ENCODE data around the gene REEP1.

The REEP1 gene

DNA sequence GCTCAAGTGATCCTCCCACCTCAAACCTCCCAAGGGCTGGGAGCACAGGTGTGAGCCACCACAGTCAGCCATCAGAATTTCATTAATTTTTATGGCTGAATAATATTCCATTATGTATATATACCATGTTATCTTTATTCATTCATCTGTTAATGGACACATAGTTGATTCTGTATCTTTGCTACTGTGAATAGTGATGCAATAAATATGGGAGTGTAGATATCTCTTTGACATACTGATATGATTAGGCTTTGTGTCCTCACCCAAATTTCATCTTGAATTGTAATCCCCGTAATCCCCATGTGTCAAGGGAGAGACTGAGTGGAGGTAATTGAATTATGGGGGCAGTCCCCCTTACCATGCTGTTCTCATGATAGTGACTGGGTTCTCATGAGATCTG is 38.2 kb upstream of the REEP1 start:
- POLR2A ChIA-PET = no interaction called here
- Histone ChIP-seq H3K4me3 (ENCODE audit: low read depth, low read length) (no peak overlapping the region), H3K4me1 (ENCODE audit: control insufficient read depth, insufficient read depth, low read length) (no peaks in the 10 kb centered on the region), H3K9me3 (ENCODE audit: control insufficient read depth, insufficient read depth, low read depth, low read length) (no peaks in the 10 kb centered on the region), H3K36me3 (ENCODE audit: control insufficient read depth in 2 of 2, insufficient read depth in 1 of 2, low read length in 2 of 2) (no peaks in the 10 kb centered on the region), H3K27ac (ENCODE audit: extremely low read depth, low read depth, low read length) (no peak overlapping the region)
- TF ChIP-seq ZNF146 (tag by site-specific recombination; IDR thresholded peaks at IDR 0.05) = no peak
- TF ChIP-seq REST (tag by site-specific recombination; IDR thresholded peaks at IDR 0.05) = no peak
- no peak for TF ChIP-seq ZBTB20 (tag by site-specific recombination; IDR thresholded peaks at IDR 0.05)
- TF ChIP-seq KLF10 (tag by site-specific recombination; IDR thresholded peaks at IDR 0.05) = no peak
- TF ChIP-seq, protein P1, sequence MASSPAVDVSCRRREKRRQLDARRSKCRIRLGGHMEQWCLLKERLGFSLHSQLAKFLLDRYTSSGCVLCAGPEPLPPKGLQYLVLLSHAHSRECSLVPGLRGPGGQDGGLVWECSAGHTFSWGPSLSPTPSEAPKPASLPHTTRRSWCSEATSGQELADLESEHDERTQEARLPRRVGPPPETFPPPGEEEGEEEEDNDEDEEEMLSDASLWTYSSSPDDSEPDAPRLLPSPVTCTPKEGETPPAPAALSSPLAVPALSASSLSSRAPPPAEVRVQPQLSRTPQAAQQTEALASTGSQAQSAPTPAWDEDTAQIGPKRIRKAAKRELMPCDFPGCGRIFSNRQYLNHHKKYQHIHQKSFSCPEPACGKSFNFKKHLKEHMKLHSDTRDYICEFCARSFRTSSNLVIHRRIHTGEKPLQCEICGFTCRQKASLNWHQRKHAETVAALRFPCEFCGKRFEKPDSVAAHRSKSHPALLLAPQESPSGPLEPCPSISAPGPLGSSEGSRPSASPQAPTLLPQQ (tag by site-specific recombination; IDR thresholded peaks at IDR 0.05) = no peak
- TF ChIP-seq KLF7 (tag by site-specific recombination; IDR thresholded peaks at IDR 0.05; ENCODE audit: borderline replicate concordance) = no peak
- CTCF ChIA-PET = interaction anchor here (1.0 to 8.5 kb wide), 2 partner anchors 148 to 154 kb away, joined by 3 to 119 read pairs; no protein-coding TSS in a partner anchor

- Histone ChIP-seq H3K9me3 (ENCODE audit: control insufficient read depth, insufficient read depth, low read depth, low read length) (no peaks in the 10 kb centered on the region), H3K4me3 (ENCODE audit: low read depth, low read length) (no peak overlapping the region), H3K27ac (ENCODE audit: extremely low read depth, low read depth, low read length) (no peak overlapping the region), H3K4me1 (ENCODE audit: control insufficient read depth, insufficient read depth, low read length) (no peaks in the 10 kb centered on the region), H3K36me3 (ENCODE audit: control insufficient read depth in 2 of 2, insufficient read depth in 1 of 2, low read length in 2 of 2) (no peaks in the 10 kb centered on the region)
- ChIA-PET CTCF (interaction anchor here (0.6 to 8.5 kb wide), 27 partner anchors 10 to 556 kb away, joined by 3 to 119 read pairs (median 4); partner anchors contain the start of genes KDM3A and REEP1), POLR2A (interaction anchor here (1.2 to 1.6 kb wide), 2 partner anchors 68 to 69 kb away, joined by 5 read pairs; partner anchors contain the start of gene KDM3A)
- TF ChIP-seq ZNF24 (tag by site-specific recombination; IDR thresholded peaks at IDR 0.05) = no peak
- no peak for TF ChIP-seq ZNF670 (tag by site-specific recombination; IDR thresholded peaks at IDR 0.05; ENCODE audit: low read depth)
- TF ChIP-seq GLI2 (tag by site-specific recombination; IDR thresholded peaks at IDR 0.05; ENCODE audit: borderline replicate concordance, low read depth) = no peak
- peak; percentile 4; the same call in 1 of the 2 replicates for TF ChIP-seq ZNF654 (tag by site-specific recombination; IDR thresholded peaks at IDR 0.05; ENCODE audit: low read depth)
- TF ChIP-seq, protein P2, sequence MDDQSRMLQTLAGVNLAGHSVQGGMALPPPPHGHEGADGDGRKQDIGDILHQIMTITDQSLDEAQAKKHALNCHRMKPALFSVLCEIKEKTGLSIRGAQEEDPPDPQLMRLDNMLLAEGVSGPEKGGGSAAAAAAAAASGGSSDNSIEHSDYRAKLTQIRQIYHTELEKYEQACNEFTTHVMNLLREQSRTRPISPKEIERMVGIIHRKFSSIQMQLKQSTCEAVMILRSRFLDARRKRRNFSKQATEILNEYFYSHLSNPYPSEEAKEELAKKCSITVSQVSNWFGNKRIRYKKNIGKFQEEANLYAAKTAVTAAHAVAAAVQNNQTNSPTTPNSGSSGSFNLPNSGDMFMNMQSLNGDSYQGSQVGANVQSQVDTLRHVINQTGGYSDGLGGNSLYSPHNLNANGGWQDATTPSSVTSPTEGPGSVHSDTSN (CRISPR knock-in tag; IDR thresholded peaks at IDR 0.05) = no peak
- TF ChIP-seq PRDM1 (tag by site-specific recombination; IDR thresholded peaks at IDR 0.05) = no peak
- no peak for TF ChIP-seq ZNF157 (tag by site-specific recombination; IDR thresholded peaks at IDR 0.05)
- no peak for TF ChIP-seq ZNF280D (tag by site-specific recombination; IDR thresholded peaks at IDR 0.05)
- TF ChIP-seq, protein P3, sequence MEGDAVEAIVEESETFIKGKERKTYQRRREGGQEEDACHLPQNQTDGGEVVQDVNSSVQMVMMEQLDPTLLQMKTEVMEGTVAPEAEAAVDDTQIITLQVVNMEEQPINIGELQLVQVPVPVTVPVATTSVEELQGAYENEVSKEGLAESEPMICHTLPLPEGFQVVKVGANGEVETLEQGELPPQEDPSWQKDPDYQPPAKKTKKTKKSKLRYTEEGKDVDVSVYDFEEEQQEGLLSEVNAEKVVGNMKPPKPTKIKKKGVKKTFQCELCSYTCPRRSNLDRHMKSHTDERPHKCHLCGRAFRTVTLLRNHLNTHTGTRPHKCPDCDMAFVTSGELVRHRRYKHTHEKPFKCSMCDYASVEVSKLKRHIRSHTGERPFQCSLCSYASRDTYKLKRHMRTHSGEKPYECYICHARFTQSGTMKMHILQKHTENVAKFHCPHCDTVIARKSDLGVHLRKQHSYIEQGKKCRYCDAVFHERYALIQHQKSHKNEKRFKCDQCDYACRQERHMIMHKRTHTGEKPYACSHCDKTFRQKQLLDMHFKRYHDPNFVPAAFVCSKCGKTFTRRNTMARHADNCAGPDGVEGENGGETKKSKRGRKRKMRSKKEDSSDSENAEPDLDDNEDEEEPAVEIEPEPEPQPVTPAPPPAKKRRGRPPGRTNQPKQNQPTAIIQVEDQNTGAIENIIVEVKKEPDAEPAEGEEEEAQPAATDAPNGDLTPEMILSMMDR (tag by site-specific recombination; IDR thresholded peaks at IDR 0.05) = peak; percentile 38; the same call in 1 of the 2 replicates
- no peak for TF ChIP-seq ZNF184 (tag by site-specific recombination; IDR thresholded peaks at IDR 0.05)
- no peak for TF ChIP-seq ZBTB21 (tag by site-specific recombination; IDR thresholded peaks at IDR 0.05)
- TF ChIP-seq ZNF701 (tag by site-specific recombination; IDR thresholded peaks at IDR 0.05) = no peak
- TF ChIP-seq ZNF302 (tag by site-specific recombination; IDR thresholded peaks at IDR 0.05; ENCODE audit: low read depth) = no peak
- TF ChIP-seq ZNF664 (tag by site-specific recombination; IDR thresholded peaks at IDR 0.05) = no peak
These were observed 35.4 kb upstream of the REEP1 start for GRCh38 chr2:86372641-86373502.

All from HEK293 (cell line).